H9 (cell line): ENCODE data around the gene MRPS10. TPM values are rescaled to one million over a fixed set of nuclear protein-coding genes. Genes with fewer than 3 reads are reported as not detected.

Experiments used
- DNase-seq: peaks from one replicate; pipeline ENCODE4 v3.0.0-alpha.2; 2017
- H2AFZ ChIP-seq: one replicate; pipeline ENCODE4 v1.6.1; 2013; ENCODE audit warnings: mild to moderate bottlenecking, low read length, control low read depth, moderate library complexity
- H2AK5ac ChIP-seq: 2 replicates; pipeline ENCODE4 v1.6.1; 2013; ENCODE audit warnings: low read length, control low read depth, mixed read lengths; ENCODE audit not compliant: insufficient read length
- H2BK120ac ChIP-seq: one replicate; pipeline ENCODE4 v1.6.1; 2013; ENCODE audit warnings: low read depth, mild to moderate bottlenecking, low read length, control low read depth, inconsistent platforms; ENCODE audit not compliant: poor library complexity, severe bottlenecking
- H2BK12ac ChIP-seq: 2 replicates; pipeline ENCODE4 v1.6.1; 2013; ENCODE audit warnings: low read length, control low read depth, mixed read lengths, low read depth; ENCODE audit not compliant: insufficient read length
- H2BK15ac ChIP-seq: 2 replicates; pipeline ENCODE4 v1.6.1; 2013; ENCODE audit warnings: low read depth, low read length, control low read depth
- H2BK20ac ChIP-seq: one replicate; pipeline ENCODE4 v1.6.1; 2013; ENCODE audit warnings: low read depth, mild to moderate bottlenecking, low read length, control low read depth, inconsistent platforms; ENCODE audit not compliant: poor library complexity, severe bottlenecking
- H2BK5ac ChIP-seq: 2 replicates; pipeline ENCODE4 v1.6.1; 2013; ENCODE audit warnings: low read length, control low read depth, mixed read lengths; ENCODE audit not compliant: insufficient read length
- H3K14ac ChIP-seq: 2 replicates; pipeline ENCODE4 v1.6.1; 2013; ENCODE audit warnings: low read length, control low read depth; ENCODE audit not compliant: insufficient read depth
- H3K18ac ChIP-seq: 2 replicates; pipeline ENCODE4 v1.6.1; 2013; ENCODE audit warnings: low read depth, mild to moderate bottlenecking, mixed read lengths, low read length, control low read depth; ENCODE audit not compliant: insufficient read length
- H3K23ac ChIP-seq: 2 replicates; pipeline ENCODE4 v1.6.1; 2013; ENCODE audit warnings: low read length, control low read depth, mixed read lengths, low read depth; ENCODE audit not compliant: insufficient read length
- H3K23me2 ChIP-seq: 2 replicates; pipeline ENCODE4 v1.6.1; 2013; ENCODE audit warnings: low read depth, mild to moderate bottlenecking, mixed read lengths, low read length, control low read depth; ENCODE audit not compliant: insufficient read length, poor library complexity, severe bottlenecking
- H3K27ac ChIP-seq: 2 replicates; pipeline ENCODE4 v1.5.1; 2013; ENCODE audit warnings: low read length, control low read depth, mixed read lengths, low read depth; ENCODE audit not compliant: insufficient read length
- H3K27me3 ChIP-seq: 2 replicates; pipeline ENCODE4 v1.6.1; 2013; ENCODE audit warnings: low read length, control low read depth, inconsistent platforms; ENCODE audit not compliant: insufficient read depth
- H3K4ac ChIP-seq: 2 replicates; pipeline ENCODE4 v1.6.1; 2013; ENCODE audit warnings: low read depth, mild to moderate bottlenecking, control low read depth, inconsistent platforms, low read length, moderate library complexity
- H3K4me1 ChIP-seq: 2 replicates; pipeline ENCODE4 v1.6.1; 2013; ENCODE audit warnings: low read length, control low read depth, inconsistent platforms; ENCODE audit not compliant: insufficient read depth
- H3K4me2 ChIP-seq: 2 replicates; pipeline ENCODE4 v1.6.1; 2013; ENCODE audit warnings: low read length, control low read depth, mixed read lengths; ENCODE audit not compliant: insufficient read length, insufficient read depth
- H3K56ac ChIP-seq: 2 replicates; pipeline ENCODE4 v1.6.1; 2013; ENCODE audit warnings: low read depth, mild to moderate bottlenecking, mixed read lengths, low read length, control low read depth; ENCODE audit not compliant: insufficient read length
- H3K79me1 ChIP-seq: 2 replicates; pipeline ENCODE4 v1.6.1; 2013; ENCODE audit warnings: low read depth, mild to moderate bottlenecking, moderate library complexity, low read length, control low read depth, inconsistent platforms; ENCODE audit not compliant: insufficient read depth, poor library complexity, severe bottlenecking
- H3K79me2 ChIP-seq: 2 replicates; pipeline ENCODE4 v1.6.1; 2013; ENCODE audit warnings: low read length, control low read depth, inconsistent platforms; ENCODE audit not compliant: insufficient read depth
- H3K9ac ChIP-seq: 2 replicates; pipeline ENCODE4 v1.6.1; 2013; ENCODE audit warnings: low read length, control low read depth, mixed read lengths; ENCODE audit not compliant: insufficient read length; ENCODE audit errors: extremely low read depth
- H3K9me3 ChIP-seq: one replicate; pipeline ENCODE4 v1.6.1; 2013; ENCODE audit warnings: low read depth, low read length, inconsistent platforms; ENCODE audit not compliant: control insufficient read depth
- H3T11ph ChIP-seq: one replicate; pipeline ENCODE4 v1.6.1; 2013; ENCODE audit warnings: mild to moderate bottlenecking, low read length, control low read depth, inconsistent platforms
- H4K20me1 ChIP-seq: one replicate; pipeline ENCODE4 v1.6.1; 2013; ENCODE audit not compliant: control insufficient read depth, insufficient read length, insufficient read depth
- H4K5ac ChIP-seq: 2 replicates; pipeline ENCODE4 v1.6.1; 2013; ENCODE audit warnings: low read depth, mild to moderate bottlenecking, mixed read lengths, low read length, control low read depth; ENCODE audit not compliant: insufficient read length
- H4K8ac ChIP-seq: replicated peaks from 2 replicates; pipeline ENCODE4 v1.6.1; 2013; ENCODE audit warnings: low read length, control low read depth, mixed read lengths, low read depth; ENCODE audit not compliant: insufficient read length
- H4K91ac ChIP-seq: 2 replicates; pipeline ENCODE4 v1.6.1; 2013; ENCODE audit warnings: low read depth, mild to moderate bottlenecking, moderate library complexity, mixed read lengths, low read length, control low read depth; ENCODE audit not compliant: insufficient read length
- H3K27ac Mint-ChIP-seq, 3 experiments: 2 replicates in 2 of 3; 3 replicates in 1 of 3; pipeline ENCODE4 v1.8.0; 2020 to 2021; ENCODE audit warnings: mixed read lengths in 3 of 3, mild to moderate bottlenecking in 1 of 3, moderate library complexity in 1 of 3
- H3K27me3 Mint-ChIP-seq: 2 replicates; pipeline ENCODE4 v1.8.0; 2021; ENCODE audit warnings: low read depth, mild to moderate bottlenecking, moderate library complexity, mixed read lengths
- H3K36me3 Mint-ChIP-seq, 3 experiments: 2 replicates in 2 of 3; 3 replicates in 1 of 3; pipeline ENCODE4 v1.8.0; 2020 to 2021; ENCODE audit warnings: low read depth in 3 of 3, mixed read lengths in 3 of 3; ENCODE audit not compliant: insufficient read depth in 1 of 3
- H3K4me1 Mint-ChIP-seq, 2 experiments: 2 replicates each; pipeline ENCODE4 v1.8.0; 2020; ENCODE audit warnings: mixed read lengths in 2 of 2
- H3K4me3 Mint-ChIP-seq, 2 experiments: 2 replicates in 1 of 2; 3 replicates in 1 of 2; pipeline ENCODE4 v1.8.0; 2020 to 2021; ENCODE audit warnings: mild to moderate bottlenecking in 2 of 2, mixed read lengths in 2 of 2, moderate library complexity in 1 of 2
- H3K9me3 Mint-ChIP-seq, 2 experiments: 2 replicates in 1 of 2; 3 replicates in 1 of 2; pipeline ENCODE4 v1.8.0; 2020; ENCODE audit warnings: mild to moderate bottlenecking in 2 of 2, mixed read lengths in 2 of 2, moderate library complexity in 1 of 2
- CTCF ChIP-seq: fragments of 200-600 bp; sonication (generic); conservative IDR thresholded peaks from 3 replicates; pipeline ENCODE4 v1.8.0; 2021; ENCODE audit warnings: antibody characterized with exemption, mild to moderate bottlenecking
- WGBS: extraction: QIAGEN DNeasy Blood & Tissue Kit; methylation state at CpG from one replicate; pipeline ENCODE4 v1.1.7; 2013; ENCODE audit warnings: missing lambda C conversion rate, low lambda C conversion rate, mixed read lengths; ENCODE audit not compliant: insufficient read length; ENCODE audit errors: extremely low coverage; 5-methylcytosine and 5-hydroxymethylcytosine counted together
- total RNA-seq: library from RNA; stranded (reverse); gene quantifications from 2 replicates; pipeline ENCODE4 v1.2.1, GENCODE V29; 2021

Gene MRPS10
- total RNA-seq, 1 experiment from 2014 or later, result 33.9 TPM

GRCh38 chr6:42249279-42249678 is 31.6 kb upstream of the MRPS10 start:
- no peak overlapping the region for H3K56ac ChIP-seq
- H3K79me2 ChIP-seq, result no peaks in the 10 kb centered on the region
- H3K23me2 ChIP-seq, result no peaks in the 10 kb centered on the region
- H3K9ac ChIP-seq, result no peak overlapping the region
- H2BK120ac ChIP-seq, result no peak overlapping the region
- no peaks in the 10 kb centered on the region for H3K79me1 ChIP-seq
- H2AFZ ChIP-seq, result no peak overlapping the region
- H3K4me2 ChIP-seq, result no peak overlapping the region
- no peak overlapping the region for H3K23ac ChIP-seq
- H4K20me1 ChIP-seq, result no peaks in the 10 kb centered on the region
- Mint-ChIP-seq H3K9me3 (no peaks in the 10 kb centered on the region), H3K27ac (peak overlapping the region in 2 of 3 experiments; percentile 13 to 56; a peak in 1 of 7 replicates), H3K4me3 (no peak overlapping the region), H3K4me1 (peaks cover 2 to 18% of the 10 kb centered on the region in 2 experiments; a peak in 3 of 4 replicates), H3K27me3 (no peaks in the 10 kb centered on the region; the same call in 1 of the 2 replicates), H3K36me3 (peaks cover 38 to 76% (median 75%) of the 10 kb centered on the region in 3 experiments; a peak in 6 of 7 replicates)
- H4K91ac ChIP-seq, result no peak overlapping the region
- no peaks in the 10 kb centered on the region for H3K4me1 ChIP-seq
- H4K8ac ChIP-seq, result no peak overlapping the region
- no peak overlapping the region for H2BK5ac ChIP-seq
- no peak for DNase-seq
- H3K27me3 ChIP-seq, result no peaks in the 10 kb centered on the region
- H4K5ac ChIP-seq, result no peak overlapping the region
- TF ChIP-seq CTCF, result no peak
- no peak overlapping the region for H2AK5ac ChIP-seq
- H3K4ac ChIP-seq, result no peak overlapping the region
- no CpG with 5 or more reads among the region's 3 CpGs for WGBS
- no peak overlapping the region for H2BK15ac ChIP-seq
- no peak overlapping the region for H3K14ac ChIP-seq
- H2BK20ac ChIP-seq, result no peak overlapping the region
- H3K27ac ChIP-seq, result no peak overlapping the region
- H3T11ph ChIP-seq, result no peak overlapping the region
- H2BK12ac ChIP-seq, result no peak overlapping the region
- H3K9me3 ChIP-seq, result no peaks in the 10 kb centered on the region
- H3K18ac ChIP-seq, result no peak overlapping the region
